ENCODE data around the gene NARS2.
"Not testable (repeated sequence)": the region's sequence is repeated elsewhere in the genome, so short reads cannot be mapped to it uniquely, and the experiment has no call there.

The NARS2 gene

DNA sequence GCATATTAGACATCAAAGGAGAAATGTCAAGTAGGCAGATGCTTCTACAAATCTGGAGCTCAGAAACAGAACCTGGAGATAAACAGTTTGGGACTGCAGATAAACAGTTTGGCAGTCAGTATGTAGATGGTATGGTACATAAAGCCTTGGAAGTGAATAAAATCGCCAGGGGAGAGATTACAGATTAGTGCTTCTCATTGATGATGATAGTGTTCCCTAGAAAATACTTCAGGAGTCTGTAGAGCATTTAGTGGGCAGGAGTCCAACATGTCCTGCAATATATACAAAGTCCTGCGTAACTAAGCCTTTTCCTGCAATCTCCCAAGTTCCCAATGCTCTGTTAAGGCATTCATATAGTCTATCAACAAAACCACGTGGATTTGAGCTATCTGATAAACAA lies 35.2 kb downstream of the NARS2 start:
- no peak for DNase-seq

DNA sequence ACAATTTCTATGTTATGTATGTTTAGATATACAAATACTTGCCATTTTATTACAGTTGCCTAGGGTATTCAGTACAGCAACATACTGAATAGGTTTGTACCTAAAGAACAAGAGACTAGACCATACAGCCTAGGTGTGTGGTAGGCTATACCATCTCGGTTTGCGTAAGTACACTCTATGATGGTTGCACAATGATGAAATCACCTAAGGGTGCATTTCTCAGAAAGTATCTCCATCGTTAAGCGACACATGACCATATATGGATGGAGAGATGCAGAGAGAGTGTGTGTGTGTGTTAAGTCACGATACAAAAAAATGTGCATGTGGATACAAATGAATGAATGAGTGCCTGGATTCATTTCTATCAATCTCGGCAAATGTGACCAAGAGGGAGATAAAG lies 37.7 kb downstream of the NARS2 start:
- DNase-seq, result no peak

DNA sequence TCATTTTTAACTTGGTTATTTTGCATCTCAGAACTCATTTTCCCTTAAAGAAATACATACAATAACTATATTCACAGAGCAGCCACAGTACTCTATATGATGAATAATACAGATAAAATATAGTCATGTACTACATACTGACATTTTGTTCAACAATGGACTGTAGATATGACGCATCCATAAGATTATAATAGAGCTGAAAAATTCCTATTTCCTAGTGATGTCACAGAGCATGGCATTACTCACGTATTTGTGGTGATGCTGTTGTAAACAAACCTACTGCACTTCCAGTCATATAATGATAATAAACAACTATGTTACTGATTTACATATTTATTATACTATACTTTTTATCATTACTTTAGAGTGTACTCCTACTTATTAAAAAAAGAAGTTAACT lies 38.7 kb downstream of the NARS2 start:
- no peak for DNase-seq

DNA sequence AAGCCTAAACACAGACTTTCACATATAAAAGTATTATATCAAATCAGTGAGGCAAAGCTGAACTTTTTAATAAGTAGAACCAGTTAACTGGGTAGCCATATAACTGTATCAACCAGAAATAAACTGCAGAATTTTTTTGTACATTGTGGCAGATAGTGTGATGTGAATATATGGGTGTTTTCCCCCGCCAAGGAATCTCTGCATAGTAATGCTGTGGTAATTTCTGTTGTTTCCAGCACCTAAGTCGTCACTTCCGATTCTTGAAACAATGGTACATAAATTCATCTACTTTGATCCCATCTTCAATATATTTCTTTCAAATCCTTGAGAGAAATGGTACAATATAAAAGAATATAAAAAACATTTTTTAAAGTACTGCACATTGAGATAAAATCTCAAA lies 39.6 kb downstream of the NARS2 start:
- no peak for DNase-seq

DNA sequence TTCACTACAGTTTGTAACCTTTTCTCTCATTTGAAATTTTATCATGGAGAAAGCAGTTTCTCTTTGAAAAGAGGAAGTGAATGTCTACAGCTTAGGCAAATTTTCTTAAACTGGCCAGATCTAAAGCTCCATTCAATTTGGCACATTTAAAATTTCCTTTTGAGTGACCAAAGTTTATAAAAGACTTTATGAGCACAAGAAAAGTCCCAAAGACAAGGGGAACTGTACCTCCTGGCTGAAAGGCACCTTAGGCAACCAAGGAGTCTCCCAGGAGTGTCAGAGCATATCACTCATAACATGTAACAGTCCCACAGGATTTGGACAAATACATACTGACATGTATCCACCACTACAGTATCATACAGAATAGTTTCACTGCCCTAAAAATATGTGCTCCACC lies 41.3 kb downstream of the NARS2 start:
- DNase-seq, result no peak

DNA sequence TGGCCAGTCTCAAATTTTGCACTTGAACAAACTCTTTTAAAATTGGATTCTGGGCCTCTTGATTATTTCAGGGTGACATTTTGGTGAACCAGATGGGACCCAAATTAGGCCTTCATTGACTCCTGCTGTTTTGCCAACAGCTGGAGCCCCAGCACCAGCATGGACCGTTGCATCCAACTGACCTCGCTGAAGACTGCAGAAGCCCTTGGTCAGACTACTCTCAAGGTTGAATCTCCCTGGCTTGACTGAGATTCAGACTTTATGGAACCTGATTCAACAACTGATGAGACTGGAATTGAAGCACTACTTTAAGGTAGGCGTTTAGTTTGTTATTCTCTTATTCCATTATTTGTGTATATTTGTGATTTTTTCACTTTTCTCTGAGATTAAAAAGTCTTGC lies 41.7 kb downstream of the NARS2 start:
- no peak for DNase-seq

DNA sequence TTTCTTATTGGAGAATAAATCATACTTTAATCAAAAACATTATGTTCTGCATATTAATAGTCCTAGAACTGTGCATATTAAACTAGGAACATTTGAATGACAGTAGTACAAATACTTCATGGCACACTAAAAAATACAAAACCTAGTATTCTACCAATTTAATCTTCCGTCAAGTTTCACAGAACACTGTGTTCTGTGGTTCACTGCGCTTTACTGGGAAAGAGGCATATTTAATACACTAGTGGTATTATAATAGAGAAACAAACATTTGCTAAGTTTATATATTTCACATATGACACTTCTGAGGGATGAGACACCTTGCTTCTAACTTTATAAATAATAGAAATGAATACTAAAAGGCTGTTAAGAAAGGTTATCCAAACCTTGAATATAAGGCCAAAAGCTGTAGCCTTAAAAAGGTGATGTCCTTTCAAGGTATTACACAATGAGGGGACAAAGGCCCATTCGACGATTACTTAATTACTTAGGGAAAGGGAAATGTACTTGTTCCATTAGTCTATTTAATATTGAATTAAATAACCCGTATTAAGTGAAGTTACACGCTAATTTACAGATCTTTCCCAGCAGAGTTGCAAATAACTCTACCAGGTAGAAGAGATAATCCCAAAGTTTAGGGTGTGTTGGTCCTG lies 48.0 kb downstream of the NARS2 start:
- no peak for DNase-seq

DNA sequence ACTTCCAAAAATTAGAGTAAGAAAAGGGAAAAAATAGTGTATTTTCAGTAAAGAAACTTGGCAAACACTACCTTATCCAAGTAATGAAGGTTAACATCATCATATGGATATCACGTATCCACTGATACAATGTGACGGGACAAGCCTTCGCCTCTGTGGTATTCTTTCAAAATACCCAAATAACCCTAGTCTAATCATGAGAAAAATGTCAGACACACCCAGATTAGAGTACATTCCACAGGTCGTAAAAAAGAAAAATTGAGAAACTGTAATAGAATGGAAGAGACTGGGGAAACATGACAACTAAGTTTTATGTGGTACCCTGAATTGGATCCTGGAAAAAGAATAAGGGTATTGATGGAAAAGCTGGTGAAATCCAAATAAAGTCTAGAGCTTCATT lies 48.9 kb downstream of the NARS2 start:
- no peak for DNase-seq

DNA sequence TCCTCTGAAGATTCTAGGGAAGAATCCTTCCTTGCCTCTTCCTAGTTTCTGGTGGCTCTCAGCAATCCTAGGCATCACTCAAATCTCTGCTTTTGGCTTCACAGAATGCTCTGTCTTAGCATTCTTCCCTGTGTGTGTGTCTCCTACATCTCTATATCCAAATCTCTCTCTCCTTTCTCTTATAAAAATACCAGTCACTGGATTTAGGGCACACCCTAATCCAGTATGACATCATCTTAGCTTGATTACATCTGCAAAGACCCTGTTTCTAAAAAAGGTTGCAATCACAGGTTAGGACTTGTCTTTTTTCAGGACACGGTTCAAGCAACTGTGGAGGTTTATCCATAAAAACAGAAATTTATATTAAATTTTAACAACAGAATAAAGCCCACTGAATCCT lies 54.4 kb downstream of the NARS2 start:
- no peak for DNase-seq

DNA sequence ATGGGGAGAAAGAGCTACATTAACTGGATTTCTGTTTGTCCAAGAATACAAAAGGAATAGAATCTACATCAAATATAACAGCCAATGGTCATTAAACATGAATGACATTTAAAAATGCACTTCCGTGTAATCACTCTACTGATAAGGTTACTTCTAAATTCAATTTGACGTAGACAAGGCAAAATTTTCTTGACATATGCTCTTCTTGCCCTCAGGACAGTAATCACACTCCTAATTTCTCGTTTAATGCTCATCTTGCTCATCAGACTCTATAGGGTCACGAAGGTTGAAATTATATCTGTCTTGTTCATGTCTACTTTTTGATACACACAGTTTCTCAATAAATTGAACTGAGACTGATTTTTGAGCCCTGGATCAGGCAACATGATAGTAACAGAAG lies 58.4 kb downstream of the NARS2 start:
- DNase-seq, result no peak

DNA sequence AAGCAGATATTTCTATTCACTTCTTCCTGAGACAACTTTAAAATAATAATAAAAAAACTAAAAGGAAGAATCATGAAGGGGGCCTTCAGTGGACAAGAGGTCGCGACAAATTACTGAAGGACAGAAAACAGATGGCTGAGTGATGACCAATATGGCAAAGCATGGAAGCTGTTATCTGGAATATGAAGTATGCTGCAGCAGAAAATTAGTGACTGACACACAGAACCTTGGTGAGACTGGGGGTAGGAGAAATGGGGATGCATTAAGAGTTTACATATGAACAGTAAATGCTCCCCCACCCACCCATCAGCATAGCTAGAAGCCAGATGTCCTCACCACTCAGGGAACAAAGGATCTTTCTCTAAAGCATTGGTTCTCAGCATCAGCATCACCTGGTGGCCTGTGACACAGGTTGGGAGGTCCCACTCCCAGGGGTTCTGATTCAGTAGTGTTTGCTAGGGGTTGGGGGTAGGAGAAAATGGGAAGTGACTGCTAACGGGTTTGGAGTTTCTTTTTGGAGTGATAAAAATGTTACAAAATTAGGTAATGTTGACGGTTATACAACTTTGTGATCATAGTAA lies 59.7 kb downstream of the NARS2 start:
- no peak for DNase-seq

DNA sequence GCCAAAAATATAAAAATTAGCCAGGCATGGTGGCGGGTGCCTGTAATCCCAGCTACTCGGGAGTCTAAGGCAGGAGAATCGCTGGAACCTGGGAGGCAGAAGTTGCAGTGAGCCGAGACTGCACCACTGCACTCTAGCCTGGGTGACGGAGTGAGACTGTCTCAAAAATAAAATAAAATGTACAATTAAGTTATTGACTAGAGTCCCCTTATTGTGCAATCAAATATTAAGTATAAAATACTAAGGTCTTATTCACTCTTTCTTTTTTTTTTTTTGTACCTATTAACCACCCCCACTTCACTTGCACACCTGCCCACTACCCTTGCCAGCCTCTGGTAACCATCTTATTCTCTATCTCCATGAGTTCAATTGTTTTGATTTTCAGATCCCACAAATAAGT lies 61.6 kb downstream of the NARS2 start:
- DNase-seq, result not testable (repeated sequence)

DNA sequence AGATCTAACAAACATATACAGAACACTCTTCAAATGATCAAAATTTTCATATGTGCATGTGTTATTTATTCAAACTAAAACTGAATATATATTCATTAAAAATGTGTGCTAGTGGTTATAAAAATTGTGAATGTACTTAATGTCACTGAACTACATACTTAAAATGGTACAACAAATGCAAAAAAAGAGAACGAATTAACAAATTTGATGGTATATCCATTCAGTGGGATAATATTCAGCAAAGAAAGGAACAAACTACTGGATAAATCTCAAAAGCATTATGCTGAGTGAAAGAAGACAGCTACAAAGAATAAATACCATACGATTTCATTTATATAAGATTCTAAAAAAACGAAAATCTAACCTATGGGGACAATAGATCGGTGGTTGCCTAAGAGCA lies 64.1 kb downstream of the NARS2 start:
- DNase-seq, result no peak

DNA sequence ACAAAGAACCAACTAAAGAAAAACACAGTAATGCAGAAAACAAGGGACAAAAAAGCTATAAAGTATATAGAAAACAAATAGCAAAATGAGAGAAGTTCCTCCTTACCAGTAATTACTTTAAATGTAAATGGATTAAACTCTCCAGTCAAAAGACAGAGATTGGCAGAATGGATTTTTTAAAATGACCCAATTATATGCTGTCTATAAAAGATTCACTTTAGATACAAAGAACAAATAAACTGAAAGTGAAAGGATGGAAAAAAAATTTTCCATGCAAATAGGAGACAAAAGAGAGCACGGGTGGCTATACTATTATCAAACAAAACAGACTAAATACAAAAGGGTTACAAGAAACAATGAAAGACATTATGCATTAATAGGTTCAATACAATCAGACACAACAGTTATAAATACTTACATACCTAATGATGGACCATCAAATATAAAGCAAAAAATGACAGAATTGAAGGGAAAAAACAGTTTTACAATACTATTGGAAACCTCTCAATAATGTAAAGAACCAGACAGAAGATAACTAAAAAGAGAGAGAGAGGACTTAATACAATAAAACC lies 64.6 kb downstream of the NARS2 start:
- no peak for DNase-seq

DNA sequence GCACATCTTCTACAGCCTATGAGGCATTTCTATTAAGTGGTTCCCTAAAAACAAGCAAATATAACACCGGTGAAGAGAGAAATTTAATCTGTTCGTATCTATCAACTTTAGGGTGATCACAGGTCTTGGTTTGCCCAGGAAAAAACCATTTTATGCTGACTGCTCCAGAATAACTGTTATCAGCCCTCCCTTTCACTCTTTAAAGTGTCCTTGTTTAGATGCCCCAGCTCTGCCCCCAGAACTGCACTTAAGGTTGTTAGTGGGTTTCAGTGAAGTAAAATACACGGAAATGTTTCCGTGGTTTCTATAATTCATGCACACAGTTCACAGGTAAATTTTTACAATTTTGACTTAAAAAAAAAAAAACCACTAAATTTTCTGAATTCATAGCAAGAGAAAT lies 70.0 kb downstream of the NARS2 start:
- DNase-seq, result no peak

DNA sequence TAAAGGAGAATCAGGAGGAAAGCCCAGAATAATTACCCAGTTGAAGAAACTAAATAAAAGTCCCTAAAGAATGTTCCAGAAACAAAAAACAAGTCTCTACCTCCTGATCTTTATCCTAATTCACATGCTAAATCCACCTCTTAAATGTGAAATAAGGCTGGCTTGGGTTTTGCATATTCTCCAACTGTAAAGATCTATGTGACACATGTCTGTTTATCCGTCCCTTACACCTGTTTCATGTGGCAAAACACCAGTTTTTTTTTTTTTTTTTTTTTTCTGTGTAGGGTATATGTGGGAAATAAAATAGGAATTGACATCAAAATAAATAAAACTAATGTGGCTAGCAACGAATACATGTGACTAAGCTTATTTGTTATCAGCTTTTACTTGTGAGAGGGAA lies 70.5 kb downstream of the NARS2 start:
- DNase-seq, result no peak

DNA sequence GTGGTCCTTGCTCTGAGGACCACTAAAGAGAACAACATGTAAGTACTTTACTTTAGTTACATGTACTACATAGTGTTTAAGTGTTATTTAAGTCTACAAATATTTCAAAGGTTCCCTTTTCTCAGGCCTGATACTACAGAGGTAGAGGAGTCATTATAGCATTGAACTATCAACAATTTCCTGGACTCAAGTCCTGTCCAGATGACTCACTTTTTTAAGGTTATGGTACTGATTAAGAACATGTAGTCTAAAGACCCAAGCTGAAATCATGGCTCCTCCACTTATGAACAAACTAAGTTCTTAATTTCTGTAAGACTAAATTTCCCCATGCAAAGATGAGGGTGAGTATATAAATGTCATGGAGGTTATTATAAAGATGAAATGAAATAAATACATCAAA lies 74.7 kb downstream of the NARS2 start:
- no peak for DNase-seq

DNA sequence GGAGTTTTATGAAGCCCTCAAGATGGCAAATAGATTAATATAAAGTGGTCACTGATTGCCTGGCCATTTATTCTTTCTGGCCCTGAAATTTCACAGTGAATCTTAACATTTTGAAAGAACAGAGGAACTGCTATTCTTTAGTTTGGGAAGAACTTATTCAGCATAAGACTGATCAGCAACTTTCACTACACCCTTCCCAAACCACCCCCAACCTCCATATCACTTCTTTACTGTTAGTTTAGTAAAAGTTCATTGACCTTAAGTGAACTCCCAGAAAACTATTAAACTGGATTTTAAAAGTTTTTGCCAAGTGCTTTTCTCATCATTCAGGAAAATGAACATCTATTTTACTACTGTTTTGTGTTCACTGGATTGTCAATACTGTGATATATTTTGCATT lies 77.4 kb downstream of the NARS2 start:
- DNase-seq, result no peak

DNA sequence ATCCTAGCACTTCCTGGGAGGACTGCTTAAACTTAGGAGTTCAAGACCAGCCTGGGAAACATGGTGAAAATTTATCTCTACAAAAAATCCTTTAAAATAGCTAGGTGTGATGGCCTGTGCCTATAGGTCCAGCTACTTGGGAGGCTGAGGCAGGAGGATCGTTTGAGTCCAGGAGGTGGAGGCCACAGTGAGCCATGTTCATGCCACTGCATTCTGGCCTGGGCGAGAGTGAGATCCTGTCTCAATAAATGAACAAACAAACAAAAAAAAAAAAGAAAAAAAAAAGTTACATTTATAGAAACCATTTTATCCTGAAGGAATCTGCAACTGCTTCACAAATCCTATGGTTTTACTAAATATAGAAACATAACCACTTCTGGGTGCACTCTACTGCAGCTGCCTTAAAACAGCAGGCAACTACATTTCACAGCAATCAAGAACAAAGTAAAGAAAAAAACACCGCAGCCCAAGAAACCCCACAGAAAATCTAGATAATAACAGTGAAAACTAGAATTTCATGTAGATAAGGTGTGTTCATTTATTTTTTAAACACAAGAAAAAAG lies 81.2 kb downstream of the NARS2 start:
- DNase-seq, result no peak

DNA sequence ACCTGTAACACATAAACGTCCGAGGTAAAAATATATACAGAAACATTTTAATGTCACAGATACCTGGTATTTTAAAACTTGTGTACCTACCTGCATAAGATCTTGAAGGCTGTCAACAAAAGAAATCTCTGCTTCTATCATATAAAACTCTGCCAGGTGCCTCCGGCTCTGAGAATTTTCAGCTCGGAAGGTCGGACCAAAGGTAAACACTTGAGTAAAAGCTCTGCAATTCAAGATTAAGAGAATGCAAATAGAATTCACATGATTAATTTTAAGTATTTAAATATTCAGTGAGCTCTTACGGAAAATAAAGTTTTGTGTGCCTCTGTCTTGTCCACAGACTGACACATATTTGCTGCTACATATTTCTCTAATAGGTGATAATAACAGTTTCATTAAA lies 81.7 kb downstream of the NARS2 start:
- DNase-seq, result no peak

DNA sequence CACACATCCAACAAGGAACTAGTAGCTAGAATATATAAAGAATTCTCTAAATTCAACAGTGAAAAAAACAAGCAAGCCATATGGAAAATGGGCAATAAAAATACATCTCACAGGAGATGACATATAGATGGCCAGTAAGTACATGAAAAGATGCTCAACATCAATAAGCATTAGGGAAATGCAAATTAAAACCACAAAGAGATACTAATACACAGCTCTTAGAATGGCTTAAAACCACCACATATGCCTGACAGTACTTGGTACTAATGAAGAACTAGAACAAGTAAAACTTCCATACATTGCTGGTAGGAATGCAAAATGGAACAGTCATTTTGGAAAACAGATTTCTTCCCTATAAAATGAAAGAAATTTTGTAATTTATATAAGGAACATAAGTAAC lies 85.5 kb downstream of the NARS2 start:
- DNase-seq, result no peak

DNA sequence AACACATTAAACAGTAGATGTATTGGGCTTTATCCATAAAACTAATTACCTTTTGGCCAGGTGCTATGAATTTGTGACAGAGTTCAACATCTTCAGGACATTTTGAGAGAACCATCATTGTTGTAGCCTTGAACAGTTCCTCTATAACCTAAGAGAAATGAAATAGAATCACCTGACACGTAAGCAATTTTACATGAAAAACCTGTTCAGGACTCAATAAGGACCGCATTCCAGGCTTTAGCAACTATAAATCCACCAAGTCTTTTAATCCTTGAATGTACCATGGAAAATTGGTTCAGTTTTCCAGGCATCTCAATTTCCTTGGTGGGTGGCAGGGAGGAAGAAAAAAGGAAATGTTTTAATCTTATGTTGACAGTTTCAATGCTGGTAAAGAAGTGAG lies 96.1 kb downstream of the NARS2 start:
- no peak for DNase-seq

DNA sequence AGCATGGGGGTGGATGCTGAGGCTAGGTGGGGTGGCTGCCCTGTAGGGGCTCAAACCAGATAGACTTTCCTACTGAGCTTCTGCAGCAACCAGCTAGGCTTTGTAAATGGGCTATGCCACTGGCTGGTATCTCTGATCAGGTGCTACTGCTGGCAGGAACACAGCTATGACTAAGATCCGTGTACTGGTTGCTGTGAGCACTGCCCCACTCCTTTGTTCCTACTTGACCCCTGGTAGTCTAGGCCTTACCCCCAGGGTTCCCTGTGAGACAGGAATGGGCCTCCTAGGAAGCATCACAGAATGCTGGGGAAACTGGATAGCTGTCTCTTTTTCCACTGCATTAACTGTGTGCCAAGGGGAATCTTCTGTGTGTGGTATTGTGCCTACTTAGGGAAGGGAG lies 98.6 kb downstream of the NARS2 start:
- DNase-seq, result no peak

DNA sequence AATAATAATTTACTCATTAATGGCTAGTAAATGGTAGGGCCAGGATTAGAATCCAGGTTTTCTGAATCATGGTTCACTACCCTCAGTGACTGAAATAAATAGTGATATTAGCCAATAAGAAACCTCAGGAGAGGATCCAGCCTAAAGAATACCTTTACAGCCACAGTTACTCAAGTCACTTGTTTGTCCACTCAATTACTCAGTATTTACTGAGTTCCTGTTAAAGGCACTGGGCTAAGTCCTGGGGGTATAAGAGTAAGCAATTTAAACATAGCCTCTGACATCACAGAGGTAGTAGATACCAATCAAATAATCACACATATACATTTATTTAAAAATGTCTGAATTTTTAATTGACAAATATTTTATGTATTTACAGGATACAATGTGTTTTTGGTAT lies 100.2 kb downstream of the NARS2 start:
- DNase-seq, result no peak

DNA sequence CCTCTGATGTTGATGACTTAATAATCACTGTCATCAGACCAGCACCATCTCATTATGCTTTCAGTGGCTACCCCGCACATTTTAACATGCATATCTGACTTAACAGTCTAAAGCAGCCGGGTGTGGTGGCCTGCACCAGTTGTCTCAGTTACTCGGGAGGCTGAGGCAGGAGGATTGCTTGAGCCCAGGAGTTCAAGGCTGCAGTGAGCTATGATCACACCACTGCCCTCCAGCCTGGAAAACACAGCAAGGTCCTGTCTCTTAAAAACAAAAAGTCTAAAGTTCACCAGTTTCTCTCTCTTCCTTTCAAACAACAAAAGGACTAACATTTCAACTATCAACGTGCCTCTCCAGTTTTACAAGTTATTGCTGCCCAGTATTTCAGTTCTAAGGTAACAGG lies 101.8 kb downstream of the NARS2 start:
- no peak for DNase-seq
